ENCODE data around the gene HELLS. TPM values are rescaled to one million over a fixed set of nuclear protein-coding genes. Genes with fewer than 3 reads are reported as not detected.

HELLS gene
- polyA plus RNA-seq, 1 donor, result 63.7 TPM

Other genes with a start within 250 kb of the HELLS start
- 26.5 TPM for gene NOC3L, start 182.8 kb upstream of the HELLS start, polyA plus RNA-seq (ENCODE audit: insufficient read length)
- gene TBC1D12, start 143.2 kb upstream of the HELLS start, polyA plus RNA-seq (ENCODE audit: insufficient read length), result 21.6 TPM
- 0.47 TPM for gene CYP2C18, start 137.9 kb downstream of the HELLS start, polyA plus RNA-seq (ENCODE audit: insufficient read length)
- 0.12 TPM for gene CYP2C19, start 216.9 kb downstream of the HELLS start, polyA plus RNA-seq (ENCODE audit: insufficient read length)

Data from left kidney (tissue), 1 donor.